ENCODE measurements around the gene TMEM63A. TPM values are rescaled to one million over a fixed set of nuclear protein-coding genes. Genes with fewer than 3 reads are reported as not detected.

Gene TMEM63A
- polyA plus RNA-seq, 1 of the 3 experiments (the other 2 are of a cell fraction), result 13.5 TPM

DNA sequence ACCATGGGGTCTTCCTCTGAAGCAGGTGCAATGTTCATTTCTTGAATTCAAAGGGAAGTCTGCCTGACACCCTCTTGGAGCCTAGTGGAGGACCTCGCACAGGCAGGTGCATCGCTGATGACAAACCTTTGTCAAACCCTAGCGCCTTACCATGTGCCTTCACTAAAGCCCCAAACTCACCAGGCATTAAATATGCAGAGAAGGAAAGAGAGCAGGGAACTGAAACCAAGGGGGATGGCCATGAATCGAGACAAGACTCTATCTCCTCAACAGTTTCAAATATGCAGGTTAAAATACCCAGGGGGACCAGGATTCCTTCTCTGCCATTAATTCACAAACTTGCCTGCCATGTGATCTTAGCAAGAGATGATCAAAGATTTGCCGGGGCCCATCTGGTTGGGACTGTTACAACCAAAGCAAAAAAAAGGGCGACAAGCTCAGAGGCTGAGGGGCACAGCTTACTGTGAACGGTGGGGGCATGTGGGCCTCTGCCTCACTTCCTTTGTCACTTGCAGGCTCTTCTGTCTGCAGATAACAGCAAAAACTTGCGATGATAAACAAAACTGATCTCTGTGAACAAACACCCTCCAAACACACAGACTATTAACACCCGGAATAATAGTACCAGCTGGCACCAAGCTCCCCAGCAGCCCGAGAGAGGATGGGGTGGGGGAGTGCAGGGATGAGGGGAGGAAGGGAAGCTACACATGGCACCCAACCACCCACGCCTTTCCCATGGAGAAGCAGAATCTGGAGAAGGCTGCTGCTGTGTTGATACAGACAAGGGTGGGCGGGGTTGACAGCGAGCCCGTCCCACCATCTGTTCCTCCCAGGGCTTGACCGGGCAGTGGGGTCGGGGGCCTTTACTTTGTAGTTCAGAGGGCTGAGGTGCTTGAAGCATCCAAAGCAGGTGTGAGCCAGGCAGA, 33.9 kb downstream of the TMEM63A start:
- no peaks in the 10 kb centered on the region for H3K27me3 ChIP-seq (ENCODE audit: insufficient read depth)
- CTCF ChIA-PET, result interaction anchor here (0.6 to 2.6 kb wide), 2 partner anchors 21 to 374 kb away, joined by 3 to 17 read pairs; no protein-coding TSS in a partner anchor
- H3K9ac ChIP-seq, result no peak overlapping the region
- 87% methylated on average over 11 of the region's 16 CpGs for WGBS (ENCODE audit: low lambda C conversion rate)
- H3K27ac ChIP-seq (ENCODE audit: low read depth in 2 of 2, low read length in 1 of 2), result no peak overlapping the region
- H3K79me2 ChIP-seq (ENCODE audit: insufficient read depth), result no peaks in the 10 kb centered on the region
- H2AFZ ChIP-seq (ENCODE audit: low read depth), result no peak overlapping the region
- H3K4me2 ChIP-seq, result no peak overlapping the region
- no peak for DNase-seq
- peaks cover 0 to 25% of the 10 kb centered on the region in 2 experiments for H3K36me3 ChIP-seq (replicated peaks in 1 of 2; ENCODE audit: control insufficient read depth in 1 of 2, insufficient read depth in 2 of 2, low read length in 1 of 2)
- no peak overlapping the region for H3K4me3 ChIP-seq (ENCODE audit: low read depth in 2 of 2, low read length in 1 of 2)
- POLR2A ChIA-PET, result no interaction called here
- TF ChIP-seq GATA2 (CRISPR knock-in tag; IDR thresholded peaks at IDR 0.05) (no peak), NRF1 (IDR thresholded peaks at IDR 0.05; ENCODE audit: low read depth, low read length) (no peak), TCF12 (IDR thresholded peaks at IDR 0.05) (no peak), JUND (IDR thresholded peaks at IDR 0.05) (no peak), TEAD4 (IDR thresholded peaks at IDR 0.05; ENCODE audit: borderline replicate concordance, insufficient read depth) (no peak), MXI1 (IDR thresholded peaks at IDR 0.05; ENCODE audit: low read depth, low read length) (no peak)
- no peaks in the 10 kb centered on the region for H3K9me2 ChIP-seq
- no peaks in the 10 kb centered on the region for H4K20me1 ChIP-seq (ENCODE audit: insufficient read depth)
- H3K9me3 ChIP-seq, result no peaks in the 10 kb centered on the region
- no peaks in the 10 kb centered on the region for H3F3A ChIP-seq (replicated peaks; ENCODE audit: insufficient read depth)
- peaks cover 0 to 11% of the 10 kb centered on the region in 2 experiments; a peak in 1 of 4 replicates for H3K4me1 ChIP-seq (ENCODE audit: control insufficient read depth in 1 of 2, insufficient read depth in 2 of 2, low read depth in 1 of 2, low read length in 1 of 2)

DNA sequence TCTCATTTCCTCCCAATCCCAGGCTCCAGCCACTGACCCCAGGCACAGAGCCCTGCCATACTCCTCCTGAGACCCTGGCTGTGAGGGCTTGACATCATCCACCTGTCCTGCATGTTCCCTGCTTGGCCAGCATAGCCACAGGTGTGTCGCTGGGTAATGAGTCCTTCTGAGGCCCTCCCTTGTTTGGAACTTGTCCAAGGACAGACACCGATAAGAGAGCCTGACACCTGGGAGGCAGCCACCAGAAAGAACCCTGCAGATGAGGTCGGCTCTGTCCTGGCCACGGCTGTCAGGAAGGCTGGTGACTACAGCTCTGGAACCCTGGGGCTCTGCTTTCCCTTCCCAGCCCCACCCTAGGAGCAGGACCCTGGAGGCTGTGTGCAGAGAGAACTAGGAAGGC, 34.6 kb downstream of the TMEM63A start:
- Histone ChIP-seq H3K79me2 (ENCODE audit: insufficient read depth) (no peaks in the 10 kb centered on the region), H3K27ac (ENCODE audit: low read depth in 2 of 2, low read length in 1 of 2) (no peak overlapping the region), H3K9me3 (no peaks in the 10 kb centered on the region), H3K9me2 (no peaks in the 10 kb centered on the region), H4K20me1 (ENCODE audit: insufficient read depth) (no peaks in the 10 kb centered on the region), H3K4me3 (ENCODE audit: low read depth in 2 of 2, low read length in 1 of 2) (no peak overlapping the region), H3F3A (replicated peaks; ENCODE audit: insufficient read depth) (no peaks in the 10 kb centered on the region), H3K36me3 (replicated peaks in 1 of 2; ENCODE audit: control insufficient read depth in 1 of 2, insufficient read depth in 2 of 2, low read length in 1 of 2) (peaks cover 0 to 27% of the 10 kb centered on the region in 2 experiments), H3K4me2 (no peak overlapping the region), H3K9ac (no peak overlapping the region), H3K4me1 (ENCODE audit: control insufficient read depth in 1 of 2, insufficient read depth in 2 of 2, low read depth in 1 of 2, low read length in 1 of 2) (peaks cover 0 to 11% of the 10 kb centered on the region in 2 experiments; a peak in 1 of 4 replicates), H2AFZ (ENCODE audit: low read depth) (no peak overlapping the region), H3K27me3 (ENCODE audit: insufficient read depth) (no peaks in the 10 kb centered on the region)
- TF ChIP-seq RAD21 (IDR thresholded peaks at IDR 0.05; ENCODE audit: low read length), result no peak
- TF ChIP-seq, protein P1, sequence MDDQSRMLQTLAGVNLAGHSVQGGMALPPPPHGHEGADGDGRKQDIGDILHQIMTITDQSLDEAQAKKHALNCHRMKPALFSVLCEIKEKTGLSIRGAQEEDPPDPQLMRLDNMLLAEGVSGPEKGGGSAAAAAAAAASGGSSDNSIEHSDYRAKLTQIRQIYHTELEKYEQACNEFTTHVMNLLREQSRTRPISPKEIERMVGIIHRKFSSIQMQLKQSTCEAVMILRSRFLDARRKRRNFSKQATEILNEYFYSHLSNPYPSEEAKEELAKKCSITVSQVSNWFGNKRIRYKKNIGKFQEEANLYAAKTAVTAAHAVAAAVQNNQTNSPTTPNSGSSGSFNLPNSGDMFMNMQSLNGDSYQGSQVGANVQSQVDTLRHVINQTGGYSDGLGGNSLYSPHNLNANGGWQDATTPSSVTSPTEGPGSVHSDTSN (IDR thresholded peaks at IDR 0.05), result no peak
- TF ChIP-seq, protein P2, sequence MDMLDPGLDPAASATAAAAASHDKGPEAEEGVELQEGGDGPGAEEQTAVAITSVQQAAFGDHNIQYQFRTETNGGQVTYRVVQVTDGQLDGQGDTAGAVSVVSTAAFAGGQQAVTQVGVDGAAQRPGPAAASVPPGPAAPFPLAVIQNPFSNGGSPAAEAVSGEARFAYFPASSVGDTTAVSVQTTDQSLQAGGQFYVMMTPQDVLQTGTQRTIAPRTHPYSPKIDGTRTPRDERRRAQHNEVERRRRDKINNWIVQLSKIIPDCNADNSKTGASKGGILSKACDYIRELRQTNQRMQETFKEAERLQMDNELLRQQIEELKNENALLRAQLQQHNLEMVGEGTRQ (IDR thresholded peaks at IDR 0.05; ENCODE audit: borderline replicate concordance, low read depth, low read length), result no peak
- no peak for TF ChIP-seq POLR2AphosphoS5 (IDR thresholded peaks at IDR 0.05; ENCODE audit: low read depth, low read length)
- TF ChIP-seq TCF12 (IDR thresholded peaks at IDR 0.05), result no peak
- no peak for TF ChIP-seq EP300 (IDR thresholded peaks at IDR 0.05; ENCODE audit: borderline replicate concordance in 1 of 2, low read depth in 1 of 2, low read length in 1 of 2)
- no peak for TF ChIP-seq SIN3A (IDR thresholded peaks at IDR 0.05; ENCODE audit: borderline replicate concordance, low read depth, low read length)
- no peak for DNase-seq
- ChIA-PET CTCF (interaction anchor here (1.2 to 2.6 kb wide), 2 partner anchors 23 to 373 kb away, joined by 4 to 17 read pairs; no protein-coding TSS in a partner anchor), POLR2A (no interaction called here)
- 100% methylated on average over 2 of the region's 4 CpGs for WGBS (ENCODE audit: low lambda C conversion rate)

Data from SK-N-SH (cell line).